ENCODE results near the gene MFF.

Gene MFF, protein sequence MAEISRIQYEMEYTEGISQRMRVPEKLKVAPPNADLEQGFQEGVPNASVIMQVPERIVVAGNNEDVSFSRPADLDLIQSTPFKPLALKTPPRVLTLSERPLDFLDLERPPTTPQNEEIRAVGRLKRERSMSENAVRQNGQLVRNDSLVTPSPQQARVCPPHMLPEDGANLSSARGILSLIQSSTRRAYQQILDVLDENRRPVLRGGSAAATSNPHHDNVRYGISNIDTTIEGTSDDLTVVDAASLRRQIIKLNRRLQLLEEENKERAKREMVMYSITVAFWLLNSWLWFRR

GRCh38 chr2:227324995-227325838 is at the start of gene MFF:
MFF (plus strand) TSS chr2:227325251; CDS start chr2:227330666, 5,415 bp downstream.
- DNase-seq = peak; percentile 90 to 93

DNA sequence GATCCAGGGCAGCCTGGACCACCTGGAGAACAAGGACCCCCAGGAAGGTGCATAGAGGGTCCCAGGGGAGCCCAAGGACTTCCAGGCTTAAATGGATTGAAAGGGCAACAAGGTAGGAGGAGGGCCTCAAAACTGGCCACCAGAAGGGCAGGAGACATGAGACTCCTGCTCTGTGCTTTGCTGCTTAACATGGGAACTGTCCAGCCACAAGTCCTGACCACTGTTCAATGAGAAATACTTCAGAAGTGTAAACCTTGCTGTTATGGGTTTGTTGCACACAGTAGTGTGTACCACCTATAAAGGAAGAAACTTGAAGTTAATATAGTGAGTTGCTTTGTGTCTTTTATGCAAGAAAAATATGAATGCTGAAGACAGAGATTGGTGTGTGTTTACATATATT is 44.2 kb upstream of the MFF start:
- no peak for DNase-seq

DNA sequence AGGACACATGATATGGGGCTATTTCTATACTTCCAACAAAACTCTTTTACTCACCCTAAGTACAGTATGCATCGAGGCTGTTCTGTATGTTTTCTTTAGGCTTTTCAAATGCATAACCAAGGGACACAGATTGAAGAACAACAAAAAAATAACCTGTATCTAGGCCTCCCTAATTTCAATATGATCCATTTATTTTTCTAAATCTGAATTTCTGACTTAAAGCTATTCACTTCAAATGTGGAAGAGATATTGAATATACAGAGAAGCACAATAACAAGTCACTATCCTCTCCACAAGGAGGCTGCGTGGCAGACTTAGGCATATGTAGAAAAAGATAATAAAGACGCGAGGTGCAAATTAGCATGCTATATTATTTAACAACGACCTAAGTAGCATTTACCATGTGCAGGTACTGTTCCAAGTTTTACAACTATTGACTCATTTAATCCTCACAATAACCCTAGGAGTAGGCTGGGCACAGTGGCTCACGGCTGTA is 39.3 kb upstream of the MFF start:
- no peak for DNase-seq

DNA sequence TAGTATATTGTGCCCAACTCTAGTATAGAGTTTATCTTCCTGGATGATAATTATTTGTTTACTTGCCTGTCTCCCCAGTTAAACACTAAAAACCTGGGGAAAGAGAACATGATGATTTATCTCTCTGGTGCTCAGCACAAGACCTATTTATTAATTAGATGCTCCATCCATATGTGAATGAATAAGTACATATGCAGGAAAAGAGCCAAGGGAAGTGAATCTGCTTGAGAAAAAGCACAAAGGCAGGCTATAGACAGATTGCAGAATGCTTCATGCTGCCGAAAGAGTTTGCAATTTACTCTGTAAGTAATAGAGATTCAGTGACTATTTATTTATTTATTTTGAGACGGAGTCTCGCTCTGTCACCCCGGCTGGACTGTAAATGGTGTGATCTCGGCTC is 37.3 kb upstream of the MFF start:
- no peak for DNase-seq

DNA sequence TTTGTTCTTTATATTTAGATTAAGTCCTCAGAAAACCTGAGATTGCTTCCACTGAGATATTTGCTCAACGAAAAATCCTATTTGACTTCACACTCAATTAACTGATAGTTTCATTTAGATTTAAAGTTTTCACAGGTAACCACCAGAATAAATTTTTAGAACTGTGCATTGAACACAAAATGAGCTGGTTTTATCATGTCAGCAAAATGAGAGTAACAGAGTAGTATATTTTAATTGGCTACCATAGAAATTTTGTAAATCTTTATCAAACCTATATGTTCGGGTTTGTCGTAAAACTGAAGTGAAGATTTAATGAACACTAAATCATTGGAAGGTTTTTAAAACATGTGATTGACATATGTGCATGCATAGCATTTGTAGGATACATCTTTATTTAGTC is 32.7 kb upstream of the MFF start:
- no peak for DNase-seq

DNA sequence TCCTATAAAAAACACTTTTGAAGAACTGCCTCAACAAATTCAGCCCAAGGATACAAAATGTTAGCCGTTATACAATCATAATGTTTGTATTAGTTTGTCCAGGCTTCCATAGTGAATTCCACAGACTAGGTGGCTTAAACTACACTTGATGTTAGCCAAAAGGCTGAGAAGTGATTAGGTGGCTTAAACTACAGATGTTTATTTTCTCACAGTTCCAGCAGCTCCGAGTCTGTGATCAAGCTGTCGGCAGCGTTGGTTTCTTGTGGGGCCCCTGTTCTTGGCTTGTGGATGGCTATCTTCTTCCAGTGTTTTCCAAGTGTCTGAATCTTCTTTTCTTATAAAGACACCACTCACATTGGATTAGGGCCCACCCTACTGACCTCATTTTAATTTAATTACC is 31.5 kb upstream of the MFF start:
- no peak for DNase-seq

DNA sequence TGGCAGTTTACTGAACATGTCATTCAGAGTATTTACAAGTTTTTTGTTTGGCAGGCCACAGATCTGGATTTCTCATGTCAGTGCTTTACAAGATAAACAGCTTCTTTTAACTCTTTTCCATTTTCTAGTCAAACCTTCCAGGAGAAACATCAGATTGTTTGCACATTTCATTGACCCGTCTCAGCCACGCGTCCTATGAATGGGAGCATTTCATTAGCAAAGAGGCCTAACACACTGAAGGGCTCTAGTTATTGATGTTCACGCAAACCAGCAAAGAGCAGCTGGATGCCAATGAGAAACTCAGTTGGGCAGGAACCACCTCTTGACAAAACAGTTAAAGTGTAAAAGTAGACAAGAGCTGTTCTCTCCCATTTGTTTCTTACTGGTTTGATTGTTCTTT is 29.2 kb upstream of the MFF start:
- DNase-seq = no peak

GRCh38 chr2:227296671-227297405 is 28.2 kb upstream of the MFF start:
- DNase-seq = no peak

- DNase-seq = no peak
These were observed 23.5 kb upstream of the MFF start for GRCh38 chr2:227301523-227301922.

DNA sequence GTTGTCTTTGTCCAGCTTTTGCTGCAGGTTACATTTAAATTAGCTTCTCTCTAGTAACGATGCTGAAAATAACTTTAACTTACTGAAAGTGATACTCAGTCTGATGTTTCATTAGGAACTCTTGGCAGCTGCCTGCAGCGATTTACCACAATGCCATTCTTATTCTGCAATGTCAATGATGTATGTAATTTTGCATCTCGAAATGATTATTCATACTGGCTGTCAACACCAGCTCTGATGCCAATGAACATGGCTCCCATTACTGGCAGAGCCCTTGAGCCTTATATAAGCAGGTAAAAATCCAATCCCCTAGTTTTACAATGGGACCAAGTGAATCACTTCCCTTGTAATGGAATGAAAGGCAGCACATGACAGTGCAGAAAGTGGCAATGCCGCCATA is 16.3 kb upstream of the MFF start:
- DNase-seq = no peak

DNA sequence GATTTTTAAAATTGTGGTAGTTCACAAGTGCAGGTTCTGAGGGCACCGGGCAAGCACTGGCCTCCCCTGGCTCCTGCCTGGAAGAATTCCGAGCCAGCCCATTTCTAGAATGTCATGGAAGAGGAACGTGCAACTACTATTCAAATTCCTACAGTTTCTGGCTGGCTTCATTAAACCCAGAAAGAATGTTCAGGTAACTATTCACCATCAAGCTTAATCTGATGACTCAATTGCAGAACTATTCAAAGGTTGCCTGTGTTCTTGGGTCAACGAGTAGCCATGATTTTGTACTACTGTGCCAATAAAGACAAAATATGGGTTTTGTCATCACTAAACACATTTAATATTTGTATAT is 14.3 kb upstream of the MFF start:
- no peak for DNase-seq

- DNase-seq = no peak
These were observed 13.1 kb upstream of the MFF start for GRCh38 chr2:227311861-227312506.

- no peak for DNase-seq
These were observed 12.5 kb upstream of the MFF start for GRCh38 chr2:227312579-227312978.

DNA sequence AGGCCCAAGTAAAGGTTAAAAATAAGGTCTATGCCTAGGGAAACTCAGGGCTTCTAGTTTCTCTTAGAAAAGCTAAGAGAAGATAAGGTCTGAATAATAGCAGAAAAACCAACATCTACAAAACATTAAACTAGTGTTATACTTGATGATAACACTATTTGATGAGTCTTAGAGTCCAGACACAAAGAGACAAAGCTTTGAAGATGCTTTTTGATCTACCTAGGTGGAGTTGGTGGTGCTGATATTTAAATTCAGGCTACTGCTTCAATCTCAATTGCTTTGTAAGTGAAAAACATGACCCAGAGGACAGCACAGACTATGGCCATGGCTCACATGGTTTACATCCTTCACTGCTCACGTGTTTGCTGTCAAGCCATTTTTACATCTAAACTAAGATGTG is 11.7 kb upstream of the MFF start:
- no peak for DNase-seq

- DNase-seq = no peak
These were observed 7.2 kb upstream of the MFF start for GRCh38 chr2:227317834-227318233.

DNA sequence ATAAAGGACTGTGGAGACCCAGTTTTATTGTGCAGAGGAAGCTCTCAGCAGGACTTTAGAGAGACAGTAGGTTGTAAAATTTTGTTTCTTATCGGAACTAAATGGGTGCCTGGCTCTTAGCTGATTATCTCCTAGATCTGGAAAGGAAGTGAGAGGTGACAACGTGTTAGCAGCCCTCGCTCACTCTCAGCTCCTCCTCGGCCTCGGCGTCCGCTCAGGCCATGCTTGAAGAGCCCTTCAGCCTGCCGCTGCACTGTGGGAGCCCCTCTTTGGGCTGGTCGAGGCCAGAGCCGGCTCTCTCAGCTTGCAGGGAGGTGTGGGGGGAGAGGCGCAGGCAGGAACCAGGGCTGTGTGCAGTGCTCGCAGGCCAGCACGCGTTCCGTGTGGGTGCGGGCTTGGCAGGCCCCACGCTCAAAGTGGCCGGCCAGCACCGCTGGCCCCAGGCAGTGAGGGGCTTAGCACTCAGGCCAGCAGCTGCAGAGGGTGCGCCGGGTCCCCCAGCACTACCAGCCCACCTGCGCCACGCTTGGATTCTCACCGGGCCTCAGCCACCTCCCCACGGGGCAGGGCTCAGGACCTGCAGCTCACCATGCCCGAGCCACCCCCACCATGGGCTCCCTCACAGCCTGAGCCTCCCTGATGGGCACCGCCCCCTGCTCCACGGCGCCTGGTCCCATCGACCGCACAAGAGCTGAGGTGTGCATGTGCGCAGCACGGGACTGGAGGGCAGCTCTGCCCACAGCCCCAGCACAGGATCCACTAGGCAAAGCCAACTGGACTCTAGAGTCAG is 4.6 kb upstream of the MFF start:
- DNase-seq = no peak

GRCh38 chr2:227322530-227323205 is 2.4 kb upstream of the MFF start:
- DNase-seq = no peak

DNA sequence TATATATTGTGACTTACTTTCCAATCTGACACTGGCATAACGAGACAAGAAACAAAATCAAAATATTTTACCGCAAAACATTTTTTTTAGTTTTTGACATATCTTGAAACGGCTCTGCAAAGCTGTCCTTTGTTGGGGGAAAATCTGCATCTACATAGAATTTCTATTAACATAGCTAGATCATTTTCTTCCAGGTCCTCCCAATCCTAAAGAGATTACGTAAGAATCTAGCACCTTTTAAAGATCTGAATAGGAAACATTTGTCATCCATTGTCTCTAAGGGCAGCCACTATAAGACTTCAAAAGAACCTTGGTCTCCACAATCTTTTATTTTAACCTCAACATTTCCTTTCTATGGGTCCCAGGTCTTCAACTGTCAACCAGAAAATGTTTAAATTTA is 1.2 kb upstream of the MFF start:
- DNase-seq = no peak

DNA sequence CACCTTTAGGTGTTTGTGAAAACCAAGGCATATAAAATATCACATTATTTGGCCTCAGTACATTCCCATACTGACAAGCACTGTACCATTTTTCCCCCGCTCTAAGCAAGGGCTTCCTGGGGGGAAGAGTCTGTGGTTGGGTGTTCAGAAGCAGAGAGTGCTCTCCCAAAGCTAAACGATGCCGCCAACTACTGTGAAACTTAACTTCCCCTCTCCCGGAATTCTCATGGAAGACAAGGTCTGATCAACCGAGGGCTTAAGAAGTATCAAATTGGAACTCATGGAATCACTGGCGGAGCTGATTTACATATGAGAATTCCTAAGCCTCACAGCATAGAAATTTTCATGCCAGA is 433 bp upstream of the MFF start:
- DNase-seq = peak in 1 of 2 experiments; percentile 33

DNA sequence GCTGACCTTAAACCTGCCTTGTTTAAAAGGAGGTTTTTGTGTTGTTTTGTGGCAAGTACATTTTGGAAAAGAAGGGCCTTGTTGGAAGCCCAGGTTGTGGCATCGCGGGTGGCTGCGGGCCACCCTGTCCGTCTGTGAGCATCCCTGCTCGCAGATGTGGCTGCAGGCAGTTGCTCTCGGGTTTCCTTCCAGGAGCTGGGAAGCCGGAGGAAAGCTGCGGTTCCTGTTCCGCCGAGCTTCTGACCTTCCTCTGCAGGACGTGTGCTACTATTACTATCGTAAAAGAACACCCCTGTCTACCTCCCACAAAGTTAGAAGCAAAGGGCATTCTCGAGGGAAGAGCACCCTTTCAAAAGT is 766 bp downstream of the MFF start:
- peak in 1 of 2 experiments; percentile 2 for DNase-seq

DNA sequence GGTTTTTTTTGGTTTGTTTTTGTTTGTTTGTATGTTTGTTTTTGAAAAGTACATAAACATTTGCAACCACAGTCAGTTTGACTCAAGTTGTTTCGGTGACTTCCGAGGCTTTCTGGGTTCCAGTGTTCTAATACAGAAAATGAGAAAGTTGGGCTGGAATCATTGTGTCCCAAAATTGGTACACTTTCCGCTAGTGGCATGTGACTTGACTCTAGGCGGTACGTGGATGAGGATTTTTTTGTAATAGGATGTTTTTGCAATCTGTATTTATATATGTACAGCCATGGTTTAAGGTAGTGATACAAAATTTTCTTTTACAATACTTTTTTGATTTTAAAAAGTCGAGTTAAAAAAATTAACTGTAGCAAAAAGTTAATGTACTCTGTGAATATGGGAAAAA is 1.7 kb downstream of the MFF start:
- no peak for DNase-seq

DNA sequence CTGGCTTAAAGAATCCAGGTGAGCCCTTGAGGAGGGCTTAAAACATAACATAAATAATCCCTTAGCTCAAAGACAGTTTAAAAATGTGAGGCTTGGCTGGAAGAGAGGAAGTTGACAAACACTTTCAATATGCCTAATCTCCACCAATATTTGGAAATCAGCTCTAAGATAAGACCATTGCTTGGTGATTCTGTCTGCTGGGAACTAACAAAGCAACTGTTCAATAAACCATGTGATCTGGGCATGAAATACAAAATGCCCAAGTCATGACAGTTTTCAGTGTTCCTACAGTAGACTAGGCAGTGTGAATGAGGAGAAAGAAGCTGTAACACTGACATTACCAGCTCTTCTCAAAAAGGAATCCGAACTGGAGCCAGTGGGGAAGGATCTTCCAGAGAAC is 10.7 kb downstream of the MFF start:
- DNase-seq = no peak

Measured in NCI-H2081 (cell line).